Gastrocnemius medialis (tissue), 4 donors: Measurements from ENCODE around the gene EEIG1. TPM values are rescaled to one million over a fixed set of nuclear protein-coding genes. Genes with fewer than 3 reads are reported as not detected.

ENCODE experiments used
- ATAC-seq, 2 donors: fragments of 150-250 bp; one replicate each; pipeline ENCODE4 v1.9.1; 2016
- DNase-seq, 2 donors: peaks; one replicate each; pipeline ENCODE4 v3.0.0-alpha.2; 2019
- H3K27ac ChIP-seq, 4 donors: fragments of 200-600 bp; sonication (generic); 1 replicate in 1 of 4; 2 replicates in 3 of 4; pipeline ENCODE4 v1.5.1; 2016 to 2018; ENCODE audit warnings: mild to moderate bottlenecking in 2 of 4, moderate library complexity in 1 of 4
- H3K27me3 ChIP-seq, 3 donors: fragments of 200-600 bp; sonication (generic) in 2 of 3; 1 replicate in 1 of 3; 2 replicates in 2 of 3; pipeline versions ENCODE4 v1.5.1 to v1.6.0; 2016 to 2019; ENCODE audit warnings: mild to moderate bottlenecking in 1 of 3, moderate library complexity in 1 of 3
- H3K36me3 ChIP-seq, 2 donors: fragments of 200-600 bp; sonication (generic) in 1 of 2; one replicate each; pipeline ENCODE4 v1.5.1; 2017 to 2018
- H3K4me1 ChIP-seq, 2 donors: fragments of 200-600 bp; sonication (generic) in 1 of 2; one replicate each; pipeline ENCODE4 v1.5.1; 2016 to 2017; ENCODE audit warnings: mild to moderate bottlenecking in 2 of 2
- H3K4me3 ChIP-seq, 4 donors: fragments of 200-600 bp; sonication (generic) in 3 of 4; 1 replicate in 1 of 4; 2 replicates in 3 of 4; pipeline ENCODE4 v1.5.1; 2016 to 2019; ENCODE audit warnings: mild to moderate bottlenecking in 2 of 4
- H3K9me3 ChIP-seq, 3 donors: fragments of 200-600 bp; sonication (generic) in 2 of 3; 1 replicate in 1 of 3; 2 replicates in 2 of 3; pipeline ENCODE4 v1.5.1; 2016 to 2019
- POLR2A ChIP-seq, 2 donors: fragments of 450-650 bp; IDR thresholded peaks; one replicate each; pipeline ENCODE4 v1.6.1; 2017; ENCODE audit warnings: antibody characterized with exemption in 2 of 2, mild to moderate bottlenecking in 2 of 2, moderate library complexity in 2 of 2
- in situ Hi-C, 4 donors: fragments of 200-750 bp; cut with MboI; loops; one replicate each; pipeline versions ENCODE4 v1.15.0 to v1.8.0; 2017; ENCODE audit warnings: low sequenced_read_pairs in 4 of 4
- intact Hi-C: fragments of 100-400 bp; cut with DNase I; formaldehyde crosslinking; loops from one replicate; pipeline ENCODE4 v1.15.1; 2023; ENCODE audit warnings: low total_unique reads
- total RNA-seq, 4 donors: library from RNA; depleted of rRNA; stranded (reverse); fragments of >200 nt; gene quantifications; one replicate each; pipeline versions ENCODE4 v1.1.0 to v1.2.3, GENCODE V29; 2016
- TF ChIP-seq, protein P1 (sequence below), 5 experiments: fragments of 450-650 bp in 3 of 5; fragments of 200-600 bp in 2 of 5; sonication (generic) in 2 of 5; IDR thresholded peaks in 4 of 5; conservative IDR thresholded peaks in 1 of 5; 1 replicate in 4 of 5; 2 replicates in 1 of 5; pipeline ENCODE4 v1.5.1; 2016 to 2019; ENCODE audit warnings: antibody characterized with exemption in 5 of 5, mild to moderate bottlenecking in 3 of 5, moderate library complexity in 3 of 5

Gene EEIG1
- total RNA-seq, 4 donors from 2014 or later = 1.8 to 4.5 (median 2.8) TPM

- no peaks in the 10 kb centered on the region for H3K4me1 ChIP-seq
- in situ Hi-C loops = no loop called here
- ATAC-seq (no peak), DNase-seq (no peak)
- no peak overlapping the region for H3K27ac ChIP-seq
- no peak overlapping the region for H3K4me3 ChIP-seq
- intact Hi-C loops = no loop called here
- H3K36me3 ChIP-seq = no peaks in the 10 kb centered on the region
- H3K9me3 ChIP-seq = no peaks in the 10 kb centered on the region
- TF ChIP-seq, protein P1, sequence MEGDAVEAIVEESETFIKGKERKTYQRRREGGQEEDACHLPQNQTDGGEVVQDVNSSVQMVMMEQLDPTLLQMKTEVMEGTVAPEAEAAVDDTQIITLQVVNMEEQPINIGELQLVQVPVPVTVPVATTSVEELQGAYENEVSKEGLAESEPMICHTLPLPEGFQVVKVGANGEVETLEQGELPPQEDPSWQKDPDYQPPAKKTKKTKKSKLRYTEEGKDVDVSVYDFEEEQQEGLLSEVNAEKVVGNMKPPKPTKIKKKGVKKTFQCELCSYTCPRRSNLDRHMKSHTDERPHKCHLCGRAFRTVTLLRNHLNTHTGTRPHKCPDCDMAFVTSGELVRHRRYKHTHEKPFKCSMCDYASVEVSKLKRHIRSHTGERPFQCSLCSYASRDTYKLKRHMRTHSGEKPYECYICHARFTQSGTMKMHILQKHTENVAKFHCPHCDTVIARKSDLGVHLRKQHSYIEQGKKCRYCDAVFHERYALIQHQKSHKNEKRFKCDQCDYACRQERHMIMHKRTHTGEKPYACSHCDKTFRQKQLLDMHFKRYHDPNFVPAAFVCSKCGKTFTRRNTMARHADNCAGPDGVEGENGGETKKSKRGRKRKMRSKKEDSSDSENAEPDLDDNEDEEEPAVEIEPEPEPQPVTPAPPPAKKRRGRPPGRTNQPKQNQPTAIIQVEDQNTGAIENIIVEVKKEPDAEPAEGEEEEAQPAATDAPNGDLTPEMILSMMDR (IDR thresholded peaks at IDR 0.05 in 4 of 5, conservative IDR thresholded peaks at IDR 0.05 in 1 of 5) = no peak
- no peaks in the 10 kb centered on the region for H3K27me3 ChIP-seq
Observed at GRCh38 chr9:128003966-128004604, 23.3 kb upstream of the EEIG1 start.

DNA sequence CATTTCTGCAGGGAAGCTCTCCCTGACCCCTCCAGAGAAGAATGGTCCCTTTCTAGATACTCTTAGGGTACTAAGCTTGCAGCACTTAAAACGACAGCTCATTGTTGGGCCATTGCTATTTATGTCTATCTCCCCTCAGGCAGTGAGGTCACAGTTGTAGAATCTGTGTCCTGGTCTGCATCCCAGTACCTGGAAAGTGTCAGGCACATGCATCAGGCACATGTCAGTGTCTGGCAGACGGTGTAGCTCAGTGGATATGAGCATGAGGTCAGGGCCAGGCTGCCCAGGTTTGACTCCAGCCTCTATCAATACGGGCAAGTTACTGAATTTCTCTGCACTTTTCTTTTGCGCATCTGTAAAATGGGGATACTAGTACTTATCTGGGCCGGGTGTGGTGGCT lies 22.2 kb upstream of the EEIG1 start:
- DNase-seq = no peak
- Histone ChIP-seq H3K27me3 (no peaks in the 10 kb centered on the region), H3K4me3 (no peak overlapping the region), H3K4me1 (no peaks in the 10 kb centered on the region), H3K9me3 (no peaks in the 10 kb centered on the region), H3K27ac (no peak overlapping the region), H3K36me3 (no peaks in the 10 kb centered on the region)
- intact Hi-C loops = no loop called here
- ATAC-seq = no peak
- TF ChIP-seq, protein P1 (IDR thresholded peaks at IDR 0.05 in 4 of 5, conservative IDR thresholded peaks at IDR 0.05 in 1 of 5) = no peak
- TF ChIP-seq POLR2A (IDR thresholded peaks at IDR 0.05) = no peak
- in situ Hi-C loops = no loop called here

DNA sequence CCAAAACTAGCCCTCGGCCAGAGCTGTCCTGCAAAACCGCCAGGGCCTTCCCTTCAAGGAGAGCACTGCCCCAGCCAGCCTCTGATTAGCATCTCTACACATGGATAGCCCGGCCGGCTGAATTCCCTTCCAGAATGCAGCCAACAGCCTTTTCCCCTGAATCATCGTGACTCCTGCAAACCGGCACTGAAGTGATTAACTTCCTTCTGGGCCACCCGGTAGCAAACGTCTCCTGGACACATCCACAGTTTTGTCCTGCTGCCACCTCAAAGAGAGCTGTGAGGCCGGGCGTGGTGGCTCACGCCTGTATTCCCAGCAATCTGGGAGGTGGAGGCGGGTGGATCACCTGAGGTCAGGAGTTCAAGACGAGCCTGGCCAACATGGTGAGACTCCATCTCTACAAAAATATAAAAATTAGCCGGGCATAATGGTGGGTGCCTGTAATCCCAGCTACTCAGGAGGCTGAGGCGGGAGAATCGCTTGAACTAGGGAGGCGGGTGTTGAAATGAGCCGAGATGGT lies 21.1 kb upstream of the EEIG1 start:
- Histone ChIP-seq H3K9me3 (no peaks in the 10 kb centered on the region), H3K27ac (no peak overlapping the region), H3K36me3 (no peaks in the 10 kb centered on the region), H3K4me3 (no peak overlapping the region), H3K4me1 (no peaks in the 10 kb centered on the region), H3K27me3 (no peaks in the 10 kb centered on the region)
- ATAC-seq = no peak
- in situ Hi-C loops = no loop called here
- DNase-seq = no peak
- TF ChIP-seq POLR2A (IDR thresholded peaks at IDR 0.05) = no peak
- TF ChIP-seq, protein P1 (IDR thresholded peaks at IDR 0.05 in 4 of 5, conservative IDR thresholded peaks at IDR 0.05 in 1 of 5) = no peak
- intact Hi-C loops = no loop called here

DNA sequence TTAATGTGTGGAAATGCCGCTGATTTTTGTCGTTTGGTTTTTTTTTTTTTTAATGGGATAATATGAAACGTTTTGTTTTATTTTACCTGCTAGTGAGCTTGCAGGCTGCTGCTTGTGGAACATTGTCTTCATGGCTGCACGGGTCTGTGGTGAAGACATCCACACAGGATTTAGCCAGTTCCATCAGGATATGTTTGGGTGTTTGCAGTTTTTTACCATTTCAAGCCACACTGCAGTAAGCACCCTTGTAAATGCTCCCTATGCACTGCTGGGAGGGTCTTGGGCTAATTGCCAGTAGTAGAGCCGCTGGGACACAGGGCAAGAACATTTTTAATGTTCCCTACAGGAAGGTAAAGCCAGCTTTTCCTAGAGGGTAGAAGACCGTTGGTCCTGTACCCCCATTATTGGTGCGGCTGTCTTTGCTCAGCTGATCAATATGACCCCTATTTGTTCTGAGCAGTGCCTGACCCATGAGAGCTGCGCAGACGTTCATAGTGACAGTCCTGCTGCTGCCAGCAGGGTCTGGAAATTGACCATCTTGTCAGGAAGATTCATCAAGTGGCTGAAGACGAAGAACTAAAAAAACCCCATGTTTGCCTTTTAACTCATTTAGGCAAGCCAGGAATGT lies 20.5 kb upstream of the EEIG1 start:
- H3K4me3 ChIP-seq = no peak overlapping the region
- H3K36me3 ChIP-seq = no peaks in the 10 kb centered on the region
- TF ChIP-seq, protein P1 (IDR thresholded peaks at IDR 0.05 in 4 of 5, conservative IDR thresholded peaks at IDR 0.05 in 1 of 5) = no peak
- TF ChIP-seq POLR2A (IDR thresholded peaks at IDR 0.05) = no peak
- no peaks in the 10 kb centered on the region for H3K4me1 ChIP-seq
- ATAC-seq (no peak), DNase-seq (no peak)
- intact Hi-C loops (no loop called here), in situ Hi-C loops (no loop called here)
- H3K27ac ChIP-seq = no peak overlapping the region
- no peaks in the 10 kb centered on the region for H3K27me3 ChIP-seq
- H3K9me3 ChIP-seq = no peaks in the 10 kb centered on the region
